Panc1 (cell line): Measurements from ENCODE around the gene RAC2.

Experiments
- CTCF ChIP-seq: fragments of 450-650 bp; IDR thresholded peaks from 2 replicates; pipeline ENCODE4 v1.5.1; 2017; ENCODE audit warnings: mild to moderate bottlenecking
- POLR2AphosphoS5 ChIP-seq: IDR thresholded peaks from 2 replicates; pipeline ENCODE4 v1.6.1; 2012; ENCODE audit warnings: mild to moderate bottlenecking, low read depth, low read length, moderate library complexity
- SIN3A ChIP-seq: IDR thresholded peaks from 2 replicates; pipeline ENCODE4 v1.6.1; 2012; ENCODE audit warnings: low read depth, mild to moderate bottlenecking, low read length, moderate library complexity, borderline replicate concordance; ENCODE audit not compliant: insufficient read depth
- TCF7L2 ChIP-seq: IDR thresholded peaks from 2 replicates; pipeline ENCODE4 v1.6.1; 2011; ENCODE audit warnings: mild to moderate bottlenecking, low read depth, low read length, inconsistent platforms
- TF ChIP-seq, protein P1 (sequence below), 2 experiments: IDR thresholded peaks; 2 replicates each; pipeline ENCODE4 v1.6.1; 2011 to 2012; ENCODE audit warnings: low read depth in 2 of 2, control low read depth in 1 of 2, low read length in 1 of 2, mild to moderate bottlenecking in 1 of 2, moderate library complexity in 1 of 2; ENCODE audit not compliant: insufficient read depth in 1 of 2

DNA sequence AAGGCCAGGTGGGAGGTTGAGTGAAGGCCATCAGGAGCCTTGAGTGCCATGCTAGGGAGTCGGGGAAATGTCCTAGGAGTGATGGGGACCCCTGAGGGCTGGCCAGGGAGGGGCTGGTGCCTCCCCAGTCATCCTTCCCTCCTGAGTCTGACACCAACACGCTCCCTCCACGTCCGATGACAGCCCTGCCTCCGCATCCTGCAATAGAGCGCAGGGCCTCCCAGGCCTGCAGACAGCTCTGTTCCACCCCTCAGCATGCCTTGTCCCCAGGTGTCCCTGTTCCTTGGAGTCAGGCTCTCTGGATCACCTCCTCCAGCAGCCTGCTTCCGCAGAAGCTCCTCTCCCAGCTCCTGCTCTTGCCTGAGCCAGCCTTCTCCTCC is 3.1 kb downstream of the RAC2 start:
- TF ChIP-seq CTCF, result no peak
- TF ChIP-seq, protein P1, sequence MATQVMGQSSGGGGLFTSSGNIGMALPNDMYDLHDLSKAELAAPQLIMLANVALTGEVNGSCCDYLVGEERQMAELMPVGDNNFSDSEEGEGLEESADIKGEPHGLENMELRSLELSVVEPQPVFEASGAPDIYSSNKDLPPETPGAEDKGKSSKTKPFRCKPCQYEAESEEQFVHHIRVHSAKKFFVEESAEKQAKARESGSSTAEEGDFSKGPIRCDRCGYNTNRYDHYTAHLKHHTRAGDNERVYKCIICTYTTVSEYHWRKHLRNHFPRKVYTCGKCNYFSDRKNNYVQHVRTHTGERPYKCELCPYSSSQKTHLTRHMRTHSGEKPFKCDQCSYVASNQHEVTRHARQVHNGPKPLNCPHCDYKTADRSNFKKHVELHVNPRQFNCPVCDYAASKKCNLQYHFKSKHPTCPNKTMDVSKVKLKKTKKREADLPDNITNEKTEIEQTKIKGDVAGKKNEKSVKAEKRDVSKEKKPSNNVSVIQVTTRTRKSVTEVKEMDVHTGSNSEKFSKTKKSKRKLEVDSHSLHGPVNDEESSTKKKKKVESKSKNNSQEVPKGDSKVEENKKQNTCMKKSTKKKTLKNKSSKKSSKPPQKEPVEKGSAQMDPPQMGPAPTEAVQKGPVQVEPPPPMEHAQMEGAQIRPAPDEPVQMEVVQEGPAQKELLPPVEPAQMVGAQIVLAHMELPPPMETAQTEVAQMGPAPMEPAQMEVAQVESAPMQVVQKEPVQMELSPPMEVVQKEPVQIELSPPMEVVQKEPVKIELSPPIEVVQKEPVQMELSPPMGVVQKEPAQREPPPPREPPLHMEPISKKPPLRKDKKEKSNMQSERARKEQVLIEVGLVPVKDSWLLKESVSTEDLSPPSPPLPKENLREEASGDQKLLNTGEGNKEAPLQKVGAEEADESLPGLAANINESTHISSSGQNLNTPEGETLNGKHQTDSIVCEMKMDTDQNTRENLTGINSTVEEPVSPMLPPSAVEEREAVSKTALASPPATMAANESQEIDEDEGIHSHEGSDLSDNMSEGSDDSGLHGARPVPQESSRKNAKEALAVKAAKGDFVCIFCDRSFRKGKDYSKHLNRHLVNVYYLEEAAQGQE (IDR thresholded peaks at IDR 0.05; ENCODE audit: insufficient read depth in 1 of 2, low read depth in 2 of 2, low read length in 1 of 2), result no peak
- TF ChIP-seq POLR2AphosphoS5, result no peak
- TF ChIP-seq TCF7L2, result no peak
- TF ChIP-seq SIN3A, result no peak
